Measurements from ENCODE around the gene OPTC.

The OPTC gene

DNA sequence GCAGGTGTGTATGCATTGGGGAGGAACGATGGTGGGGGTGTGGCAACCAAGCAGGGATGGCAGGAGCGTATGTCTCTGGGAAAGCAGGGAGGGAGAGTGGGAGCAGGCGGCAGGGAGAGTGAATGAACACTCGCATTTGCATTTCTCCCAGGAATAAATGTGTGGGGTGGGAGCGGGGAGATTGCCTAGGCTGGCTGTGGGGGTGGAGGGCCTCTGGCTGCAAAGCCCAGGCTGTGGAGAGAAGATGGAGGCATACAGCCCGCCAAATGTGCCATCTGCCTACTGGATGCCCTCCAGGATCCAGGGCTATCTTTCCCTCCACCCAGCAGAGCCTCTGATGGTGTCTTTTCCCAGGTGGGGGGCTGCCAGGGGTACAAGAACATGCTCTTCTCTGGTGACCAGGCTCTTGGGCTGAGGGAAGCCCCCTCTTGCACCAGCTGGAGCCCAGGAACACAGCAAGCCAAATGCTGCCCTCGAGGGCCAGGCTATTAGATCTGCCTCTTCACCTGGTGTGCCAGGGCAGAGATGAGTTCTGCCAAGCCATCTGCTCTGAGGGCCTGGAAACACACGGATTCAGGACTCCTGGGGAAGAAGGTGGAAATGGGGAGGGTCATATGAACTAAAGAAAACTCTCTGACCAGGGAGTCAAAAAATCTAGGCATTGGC lies 1.7 kb upstream of the OPTC start:
- H3K4me1 Mint-ChIP-seq (ENCODE audit: low read depth): peaks cover 3% of the 10 kb centered on the region
- H3K36me3 Mint-ChIP-seq (ENCODE audit: low read depth): no peaks in the 10 kb centered on the region
- H3K9me3 Mint-ChIP-seq: no peaks in the 10 kb centered on the region
- no peak overlapping the region for H3K4me3 Mint-ChIP-seq
- H3K27ac Mint-ChIP-seq: no peak overlapping the region
- peaks cover 17% of the 10 kb centered on the region for H3K27me3 Mint-ChIP-seq (ENCODE audit: low read depth)

DNA sequence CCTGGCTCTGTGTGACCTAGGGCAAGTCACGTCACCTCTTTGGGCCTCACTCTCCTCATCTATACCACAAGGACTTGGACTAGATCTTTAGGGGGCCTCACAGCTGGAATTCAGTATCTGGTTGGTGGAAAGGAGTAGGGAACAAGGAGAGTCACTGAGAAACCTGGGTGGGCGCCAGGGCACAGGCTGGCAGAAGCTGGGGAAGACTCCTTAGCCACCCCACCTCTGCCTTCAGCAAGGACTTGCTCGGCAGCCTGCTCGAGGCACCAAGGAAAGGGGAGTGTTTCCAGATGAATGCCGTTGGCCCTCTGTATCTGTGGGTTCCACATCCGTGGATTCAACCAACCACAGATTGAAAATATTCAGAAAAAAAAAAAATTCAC lies 1.2 kb upstream of the OPTC start:
- Mint-ChIP-seq H3K4me1 (ENCODE audit: low read depth) (peaks cover 3% of the 10 kb centered on the region), H3K4me3 (no peak overlapping the region), H3K27ac (no peak overlapping the region), H3K27me3 (ENCODE audit: low read depth) (peaks cover 17% of the 10 kb centered on the region), H3K36me3 (ENCODE audit: low read depth) (no peaks in the 10 kb centered on the region), H3K9me3 (no peaks in the 10 kb centered on the region)

DNA sequence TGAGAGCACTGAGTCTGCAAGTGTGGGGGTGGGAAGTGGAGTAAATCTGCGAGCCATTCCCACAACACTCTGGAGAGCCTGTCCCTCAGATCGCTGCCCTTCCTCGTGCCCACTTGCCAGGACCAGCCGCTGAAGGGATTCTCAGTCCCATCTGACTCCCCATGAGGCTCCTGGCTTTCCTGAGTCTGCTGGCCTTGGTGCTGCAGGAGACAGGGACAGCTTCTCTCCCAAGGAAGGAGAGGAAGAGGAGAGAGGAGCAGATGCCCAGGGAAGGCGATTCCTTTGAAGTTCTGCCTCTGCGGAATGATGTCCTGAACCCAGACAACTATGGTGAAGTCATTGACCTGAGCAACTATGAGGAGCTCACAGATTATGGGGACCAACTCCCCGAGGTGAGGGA lies 1.9 kb downstream of the OPTC start:
- H3K4me3 Mint-ChIP-seq: no peak overlapping the region
- peaks cover 1% of the 10 kb centered on the region for H3K4me1 Mint-ChIP-seq (ENCODE audit: low read depth)
- no peaks in the 10 kb centered on the region for H3K9me3 Mint-ChIP-seq
- no peaks in the 10 kb centered on the region for H3K36me3 Mint-ChIP-seq (ENCODE audit: low read depth)
- no peak overlapping the region for H3K27ac Mint-ChIP-seq
- peaks cover 14% of the 10 kb centered on the region for H3K27me3 Mint-ChIP-seq (ENCODE audit: low read depth)

DNA sequence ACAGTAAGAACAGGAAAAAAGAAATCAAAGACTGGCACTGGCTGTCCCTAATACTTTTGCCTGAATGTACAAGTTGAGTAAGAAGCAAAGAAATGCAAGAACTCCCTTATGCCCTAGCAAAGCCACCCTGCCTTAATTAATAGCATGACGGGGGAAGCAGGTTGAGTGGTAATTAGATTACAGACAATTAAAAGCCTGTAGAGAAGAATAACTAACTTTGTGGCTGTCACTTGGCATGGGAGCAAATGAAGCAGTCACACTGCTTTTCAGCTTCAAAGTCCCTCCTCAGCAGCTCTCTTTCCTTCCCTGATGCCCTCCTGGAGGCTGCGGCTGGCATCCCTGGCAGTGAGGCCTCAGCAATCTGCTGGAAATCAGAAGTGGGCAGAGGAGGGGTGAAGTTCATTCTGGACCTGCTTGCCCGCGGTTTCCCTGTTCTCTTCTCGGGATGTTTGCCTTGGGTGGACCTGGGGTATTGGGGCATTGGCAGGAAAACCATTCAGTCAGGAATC lies 3.4 kb downstream of the OPTC start:
- Mint-ChIP-seq H3K36me3 (ENCODE audit: low read depth) (no peaks in the 10 kb centered on the region), H3K27ac (no peak overlapping the region), H3K4me3 (no peak overlapping the region), H3K4me1 (ENCODE audit: low read depth) (peaks cover 2% of the 10 kb centered on the region), H3K9me3 (no peaks in the 10 kb centered on the region), H3K27me3 (ENCODE audit: low read depth) (peaks cover 7% of the 10 kb centered on the region)

DNA sequence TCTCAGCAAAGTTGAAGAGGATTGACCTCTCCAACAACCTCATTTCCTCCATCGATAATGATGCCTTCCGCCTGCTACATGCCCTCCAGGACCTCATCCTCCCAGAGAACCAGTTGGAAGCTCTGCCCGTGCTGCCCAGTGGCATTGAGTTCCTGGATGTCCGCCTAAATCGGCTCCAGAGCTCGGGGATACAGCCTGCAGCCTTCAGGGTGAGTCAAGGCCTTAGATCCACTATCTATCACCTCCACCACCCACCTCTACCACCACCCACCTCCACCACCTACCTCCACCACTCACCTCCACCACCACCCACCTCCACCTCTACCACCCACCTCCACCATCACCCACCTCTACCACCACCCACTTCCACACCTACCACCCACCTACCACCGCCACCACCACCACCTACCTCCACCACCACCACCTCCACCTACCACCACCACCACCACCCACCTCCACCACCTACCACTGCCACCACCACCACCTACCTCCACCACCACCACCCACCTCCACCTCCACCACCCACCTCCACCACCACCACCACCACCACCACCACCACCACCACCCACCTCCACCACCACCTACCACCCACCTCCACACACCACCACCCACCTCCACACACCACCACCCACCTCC lies 5.8 kb downstream of the OPTC start:
- Mint-ChIP-seq H3K4me1 (ENCODE audit: low read depth) (peaks cover 7% of the 10 kb centered on the region), H3K27ac (no peak overlapping the region), H3K9me3 (no peaks in the 10 kb centered on the region), H3K36me3 (ENCODE audit: low read depth) (no peaks in the 10 kb centered on the region), H3K4me3 (no peak overlapping the region), H3K27me3 (ENCODE audit: low read depth) (peaks cover 15% of the 10 kb centered on the region)

DNA sequence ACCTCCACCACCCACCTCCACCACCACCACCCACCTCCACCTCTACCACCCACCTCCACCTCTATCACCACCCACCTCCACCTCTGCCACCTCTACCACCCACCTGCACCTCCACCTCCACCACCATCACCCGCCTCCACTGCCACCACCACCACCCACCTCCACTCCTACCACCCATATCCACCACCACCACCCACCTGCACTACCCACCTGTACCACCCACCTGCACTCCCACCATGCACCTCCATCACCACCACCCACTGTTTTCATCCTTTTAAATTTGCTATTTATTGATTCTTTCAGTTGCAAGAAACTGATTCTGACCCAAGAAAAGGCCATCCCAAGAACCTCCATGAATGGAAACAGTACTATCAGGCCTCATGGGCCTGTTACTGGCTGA lies 6.3 kb downstream of the OPTC start:
- H3K27ac Mint-ChIP-seq: no peak overlapping the region
- no peak overlapping the region for H3K4me3 Mint-ChIP-seq
- peaks cover 9% of the 10 kb centered on the region for H3K4me1 Mint-ChIP-seq (ENCODE audit: low read depth)
- no peaks in the 10 kb centered on the region for H3K36me3 Mint-ChIP-seq (ENCODE audit: low read depth)
- no peaks in the 10 kb centered on the region for H3K9me3 Mint-ChIP-seq
- peaks cover 15% of the 10 kb centered on the region for H3K27me3 Mint-ChIP-seq (ENCODE audit: low read depth)

DNA sequence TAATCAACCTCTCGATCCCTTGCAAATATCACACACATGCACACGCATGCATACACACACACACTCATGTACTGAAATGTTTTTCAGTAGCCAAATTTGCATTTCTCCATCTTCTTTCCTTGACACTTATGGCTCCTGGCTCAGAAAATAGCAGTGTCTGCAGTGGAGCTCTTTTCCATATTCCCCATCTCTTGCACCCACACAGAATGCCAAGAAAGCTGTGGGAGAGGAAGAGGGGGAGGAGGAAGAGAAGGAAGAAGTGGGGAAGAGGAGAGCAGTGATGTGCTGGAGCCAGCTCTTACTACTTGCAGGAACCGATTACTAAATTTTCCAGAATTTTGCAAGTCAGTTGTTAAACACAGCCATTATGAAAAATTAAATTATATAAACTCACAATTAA lies 9.9 kb downstream of the OPTC start:
- Mint-ChIP-seq H3K9me3 (no peaks in the 10 kb centered on the region), H3K4me1 (ENCODE audit: low read depth) (peaks cover 12% of the 10 kb centered on the region), H3K27ac (no peak overlapping the region), H3K36me3 (ENCODE audit: low read depth) (no peaks in the 10 kb centered on the region), H3K27me3 (ENCODE audit: low read depth) (peaks cover 15% of the 10 kb centered on the region), H3K4me3 (no peak overlapping the region)

DNA sequence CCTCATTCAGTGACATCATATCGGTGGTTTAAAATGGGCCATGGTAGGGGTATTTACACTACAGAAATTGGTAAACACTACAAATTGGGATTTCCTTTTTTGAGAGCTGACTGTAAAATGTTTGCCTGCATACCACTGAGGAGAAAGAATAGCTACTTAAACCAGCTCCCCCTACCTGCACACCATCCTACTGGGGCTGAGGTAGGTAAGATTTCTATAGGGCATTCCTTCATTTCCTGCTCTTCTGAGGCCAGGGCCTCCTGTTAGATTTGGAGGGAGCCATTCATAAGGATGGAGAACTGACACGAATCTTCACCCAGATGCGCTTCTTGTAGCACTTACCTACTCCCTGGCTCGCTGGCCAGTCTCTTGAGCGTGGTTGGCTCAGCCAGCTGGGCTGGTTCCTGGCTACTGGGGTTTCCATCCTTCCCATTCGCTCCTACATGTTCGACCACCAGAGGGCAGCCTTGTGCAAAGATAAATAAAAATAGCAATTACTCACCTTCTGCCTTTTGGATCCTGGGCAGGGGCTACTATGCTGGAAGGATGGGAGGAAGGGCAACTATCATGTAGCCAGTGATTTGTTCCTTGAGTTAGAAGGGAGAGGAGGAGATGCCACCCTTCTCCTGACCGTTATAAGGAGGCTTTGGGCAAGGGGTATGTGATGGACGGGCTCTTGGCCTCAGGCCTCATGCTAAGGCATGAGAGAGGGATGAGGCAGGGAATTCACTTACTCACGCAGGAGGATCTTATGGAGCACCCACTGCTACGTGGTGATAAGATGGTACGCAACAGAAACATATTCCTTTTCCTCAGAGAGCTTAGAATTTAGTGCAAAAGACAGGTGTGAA lies 10.7 kb downstream of the OPTC start:
- Mint-ChIP-seq H3K36me3 (ENCODE audit: low read depth) (no peaks in the 10 kb centered on the region), H3K9me3 (no peaks in the 10 kb centered on the region), H3K27ac (no peak overlapping the region), H3K4me3 (no peak overlapping the region), H3K27me3 (ENCODE audit: low read depth) (peaks cover 15% of the 10 kb centered on the region), H3K4me1 (ENCODE audit: low read depth) (peaks cover 12% of the 10 kb centered on the region)

DNA sequence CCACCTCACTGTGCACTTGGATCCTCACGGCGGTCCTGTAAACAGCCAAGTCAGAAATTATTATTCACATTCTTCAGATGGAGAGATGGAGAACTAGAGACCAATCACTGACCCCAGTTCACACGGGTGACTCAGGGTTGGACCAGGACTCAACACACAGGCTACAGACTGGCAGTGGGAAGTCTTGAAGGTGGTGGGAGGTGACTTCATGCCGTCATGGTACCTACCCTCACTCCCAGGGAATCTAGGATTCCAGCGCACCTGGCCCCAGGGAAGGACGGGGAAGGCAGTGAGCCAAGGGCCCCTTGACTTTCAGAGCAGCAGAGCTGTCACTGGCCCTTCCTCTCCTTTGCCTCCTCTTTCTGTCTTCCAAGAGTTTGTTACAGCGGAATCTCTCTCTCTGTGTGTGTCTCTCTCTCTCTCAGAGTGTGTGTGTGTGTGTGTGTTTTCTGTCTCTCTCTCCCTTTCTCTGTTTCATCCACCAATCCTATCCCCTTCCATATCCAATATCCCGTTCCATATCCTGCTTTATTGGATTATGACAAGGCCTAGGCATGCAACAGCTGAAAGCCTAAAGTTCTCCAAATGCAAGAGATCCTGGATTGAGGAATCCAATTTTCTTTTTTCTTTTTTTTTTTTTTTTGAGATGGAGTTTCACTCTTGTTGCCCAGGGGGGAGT lies 11.7 kb downstream of the OPTC start:
- Mint-ChIP-seq H3K27ac (no peak overlapping the region), H3K27me3 (ENCODE audit: low read depth) (peaks cover 15% of the 10 kb centered on the region), H3K9me3 (no peaks in the 10 kb centered on the region), H3K4me1 (ENCODE audit: low read depth) (peaks cover 12% of the 10 kb centered on the region), H3K4me3 (no peak overlapping the region), H3K36me3 (ENCODE audit: low read depth) (no peaks in the 10 kb centered on the region)

DNA sequence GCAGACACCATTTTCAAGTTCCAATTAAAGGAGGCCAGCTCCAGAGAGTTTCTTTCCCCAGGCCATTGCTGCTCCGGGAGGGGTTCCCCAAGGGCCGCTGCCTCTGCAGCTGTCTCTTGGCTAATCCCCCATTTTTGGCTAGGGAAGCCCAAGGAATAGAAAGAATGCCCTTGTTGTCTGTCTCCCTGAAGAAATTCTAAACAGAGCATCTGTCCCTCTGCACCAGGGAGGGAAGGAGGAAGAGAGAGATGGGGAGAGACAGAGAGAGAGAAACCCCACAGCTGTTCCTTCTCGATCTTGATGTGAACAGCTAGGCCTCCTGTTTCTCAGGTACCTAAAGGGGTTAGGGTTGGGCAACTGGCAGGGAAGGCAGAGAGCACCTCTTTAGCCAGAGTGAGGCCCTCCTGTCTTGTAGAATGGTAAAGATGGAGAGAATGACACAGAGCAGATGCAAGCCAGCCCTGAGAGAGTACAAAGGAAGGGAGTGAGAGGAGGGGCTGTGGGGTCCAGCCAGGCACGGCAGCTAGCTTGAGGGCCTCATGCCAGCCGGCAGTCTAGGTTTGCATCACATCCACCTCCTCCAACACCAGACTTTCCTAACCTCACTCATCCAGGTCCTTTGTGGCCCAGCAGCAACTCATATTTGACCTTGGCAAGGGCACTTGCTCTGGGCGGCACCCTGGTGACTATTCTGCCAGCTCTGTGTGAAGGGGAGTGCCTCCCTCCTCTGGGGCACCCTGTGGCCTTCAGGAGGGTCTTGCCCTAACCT lies 13.1 kb downstream of the OPTC start:
- Mint-ChIP-seq H3K9me3 (no peaks in the 10 kb centered on the region), H3K27ac (peak overlapping the region; percentile 1), H3K36me3 (ENCODE audit: low read depth) (no peaks in the 10 kb centered on the region)

DNA sequence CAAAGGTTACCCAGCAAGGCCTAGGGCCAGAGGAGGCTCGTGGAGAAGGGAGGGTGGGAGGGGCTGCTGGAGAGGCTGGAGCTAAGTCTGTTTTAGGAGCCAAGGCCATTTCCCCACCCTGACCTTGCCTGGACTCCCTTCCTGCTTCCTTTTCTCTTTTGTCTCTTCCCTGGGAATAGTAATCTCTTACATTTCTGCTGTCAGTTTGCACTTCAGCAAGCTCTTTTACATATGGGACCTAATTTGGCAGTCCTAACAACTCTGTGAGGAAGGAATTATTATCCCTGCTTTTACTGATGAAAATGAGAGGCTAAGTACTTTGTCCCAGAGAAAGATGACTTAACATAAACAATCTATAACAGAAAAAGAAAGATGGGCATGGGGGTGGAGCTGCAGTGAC lies 13.8 kb downstream of the OPTC start:
- no peak overlapping the region for H3K4me3 Mint-ChIP-seq
- H3K27ac Mint-ChIP-seq: no peak overlapping the region
- no peaks in the 10 kb centered on the region for H3K9me3 Mint-ChIP-seq
- peaks cover 15% of the 10 kb centered on the region for H3K4me1 Mint-ChIP-seq (ENCODE audit: low read depth)
- H3K36me3 Mint-ChIP-seq (ENCODE audit: low read depth): no peaks in the 10 kb centered on the region
- H3K27me3 Mint-ChIP-seq (ENCODE audit: low read depth): peaks cover 11% of the 10 kb centered on the region

More for the DNA sequence above, 13.1 kb downstream of the OPTC start:
- peaks cover 14% of the 10 kb centered on the region for H3K27me3 Mint-ChIP-seq (ENCODE audit: low read depth)
- H3K4me3 Mint-ChIP-seq: no peak overlapping the region
- H3K4me1 Mint-ChIP-seq (ENCODE audit: low read depth): peaks cover 10% of the 10 kb centered on the region

DNA sequence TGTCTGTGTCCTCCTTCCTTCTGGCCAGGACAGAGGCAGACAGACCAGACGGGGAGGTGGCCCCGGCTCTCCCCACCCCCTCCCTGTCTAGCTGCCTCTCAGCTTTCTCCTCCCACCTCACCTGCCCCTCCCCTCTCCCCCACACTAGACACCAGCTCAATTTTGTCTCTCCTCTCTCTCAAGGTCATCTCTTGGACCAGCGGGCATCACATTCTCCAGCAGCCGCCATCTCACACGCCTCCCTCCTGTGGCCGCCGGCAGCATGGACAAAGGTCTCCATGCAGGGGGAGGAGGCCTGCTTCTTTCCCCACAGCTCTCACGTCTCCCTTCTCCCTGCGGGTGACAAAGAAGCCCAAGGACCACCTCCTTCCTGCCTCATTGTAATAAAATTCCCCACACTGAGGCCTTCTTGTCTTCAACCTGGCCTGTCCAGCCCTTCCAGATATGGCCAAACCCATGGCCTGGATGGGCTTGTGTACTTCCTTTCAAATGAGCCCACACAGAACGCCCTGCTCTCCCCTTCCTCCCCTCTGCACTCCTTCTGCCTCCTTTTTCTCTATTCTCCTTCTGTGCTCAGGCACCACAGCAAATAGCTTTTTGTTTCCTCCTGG lies 14.6 kb downstream of the OPTC start:
- Mint-ChIP-seq H3K27ac (no peak overlapping the region), H3K4me3 (no peak overlapping the region), H3K4me1 (ENCODE audit: low read depth) (peaks cover 23% of the 10 kb centered on the region), H3K9me3 (no peaks in the 10 kb centered on the region), H3K36me3 (ENCODE audit: low read depth) (no peaks in the 10 kb centered on the region), H3K27me3 (ENCODE audit: low read depth) (peaks cover 3% of the 10 kb centered on the region)

DNA sequence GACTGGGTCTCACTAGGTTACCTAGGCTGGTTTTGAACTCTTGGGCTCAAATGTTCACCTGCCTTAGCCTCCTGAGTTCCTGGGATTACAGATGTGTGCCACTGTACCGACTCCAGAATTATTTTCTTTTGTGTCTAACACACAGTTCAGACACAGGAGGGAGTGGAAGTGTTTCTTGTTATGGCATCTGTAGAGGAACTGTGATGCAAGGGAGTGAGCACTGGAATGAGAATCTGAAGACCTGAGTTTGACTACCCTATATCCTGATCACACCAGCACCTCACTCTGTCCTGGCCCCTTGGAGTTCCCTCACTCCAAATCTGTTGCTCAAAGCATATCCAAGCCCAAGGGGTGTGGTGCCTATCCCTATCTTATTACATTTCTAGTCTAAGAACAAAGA lies 15.2 kb downstream of the OPTC start:
- H3K9me3 Mint-ChIP-seq: no peaks in the 10 kb centered on the region
- H3K4me1 Mint-ChIP-seq (ENCODE audit: low read depth): peaks cover 28% of the 10 kb centered on the region
- H3K4me3 Mint-ChIP-seq: no peak overlapping the region
- H3K27me3 Mint-ChIP-seq (ENCODE audit: low read depth): no peaks in the 10 kb centered on the region
- no peak overlapping the region for H3K27ac Mint-ChIP-seq
- no peaks in the 10 kb centered on the region for H3K36me3 Mint-ChIP-seq (ENCODE audit: low read depth)
